GM10248 (cell line): Measurements from ENCODE around the gene CDV3.
A peak's percentile ranks its signal among the peaks of the same experiment; 100 is the strongest.
"Not testable (repeated sequence)": the region's sequence is repeated elsewhere in the genome, so short reads cannot be mapped to it uniquely, and the experiment has no call there.

Experiments
- CTCF ChIA-PET: fragments of 300-600 bp; sonication (Branson Sonifier 250); formaldehyde crosslinking; extraction: SDS; loops from one replicate; lab custom pipeline; 2021; ENCODE audit warnings: antibody characterized with exemption; lab: Yijun Ruan, JAX
- POLR2A ChIA-PET: fragments of 350-650 bp; sonication (Branson Sonifier 250); formaldehyde crosslinking; extraction: SDS; loops from one replicate; lab custom pipeline; 2020; ENCODE audit warnings: antibody characterized with exemption; lab: Yijun Ruan, JAX
- DNase-seq: peaks from one replicate; pipeline ENCODE4 v3.0.0; 2012; ENCODE audit errors: extremely low spot score
- TF ChIP-seq, protein P1 (sequence below): IDR thresholded peaks from 2 replicates; pipeline ENCODE4 v1.5.1; 2012; ENCODE audit warnings: mild to moderate bottlenecking, low read depth; ENCODE audit errors: extremely low read depth, missing control alignments, control extremely low read depth

The CDV3 gene

DNA sequence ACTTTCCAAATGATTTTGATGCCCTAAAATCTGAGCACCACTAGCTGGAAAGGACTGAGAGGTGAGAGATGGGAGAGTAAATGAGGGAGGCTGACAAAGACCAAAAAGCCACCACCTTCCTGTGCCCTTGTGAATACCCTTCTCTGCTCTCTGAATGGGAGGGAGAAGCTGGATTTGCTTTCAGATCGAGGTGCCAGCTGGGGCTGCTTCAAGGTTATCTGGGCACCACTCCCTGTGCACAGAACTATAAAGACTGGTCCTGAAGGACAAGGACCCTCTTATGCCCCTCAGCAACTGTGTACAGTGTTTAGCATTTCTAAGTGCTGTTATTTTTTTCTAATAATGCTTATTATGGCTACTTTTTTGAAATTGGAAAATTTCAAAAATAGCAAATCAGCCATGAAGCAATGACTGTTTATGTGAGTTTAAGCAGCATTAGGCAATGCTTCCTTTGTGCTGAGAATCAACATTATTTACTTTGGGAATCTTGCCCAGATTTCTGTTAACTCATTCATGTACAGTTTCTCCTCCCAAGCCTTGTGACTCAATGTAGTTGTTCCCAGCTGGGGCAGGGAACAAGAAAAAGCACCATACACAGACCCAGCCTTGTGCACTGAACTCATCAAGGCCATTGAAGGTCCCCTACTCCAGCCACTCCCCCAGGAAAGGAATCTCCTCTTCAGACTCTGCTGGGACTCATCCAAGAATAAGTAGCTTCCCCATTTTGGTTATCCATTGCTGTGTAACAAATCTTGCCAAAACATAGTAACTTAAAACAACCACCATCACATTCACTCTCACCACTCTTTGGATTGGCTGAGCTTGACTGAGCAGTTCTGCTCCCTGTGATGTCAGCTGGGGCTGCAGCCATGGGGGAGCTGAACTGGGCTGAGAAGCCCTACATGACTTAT lies 37.3 kb upstream of the CDV3 start:
- TF ChIP-seq, protein P1, sequence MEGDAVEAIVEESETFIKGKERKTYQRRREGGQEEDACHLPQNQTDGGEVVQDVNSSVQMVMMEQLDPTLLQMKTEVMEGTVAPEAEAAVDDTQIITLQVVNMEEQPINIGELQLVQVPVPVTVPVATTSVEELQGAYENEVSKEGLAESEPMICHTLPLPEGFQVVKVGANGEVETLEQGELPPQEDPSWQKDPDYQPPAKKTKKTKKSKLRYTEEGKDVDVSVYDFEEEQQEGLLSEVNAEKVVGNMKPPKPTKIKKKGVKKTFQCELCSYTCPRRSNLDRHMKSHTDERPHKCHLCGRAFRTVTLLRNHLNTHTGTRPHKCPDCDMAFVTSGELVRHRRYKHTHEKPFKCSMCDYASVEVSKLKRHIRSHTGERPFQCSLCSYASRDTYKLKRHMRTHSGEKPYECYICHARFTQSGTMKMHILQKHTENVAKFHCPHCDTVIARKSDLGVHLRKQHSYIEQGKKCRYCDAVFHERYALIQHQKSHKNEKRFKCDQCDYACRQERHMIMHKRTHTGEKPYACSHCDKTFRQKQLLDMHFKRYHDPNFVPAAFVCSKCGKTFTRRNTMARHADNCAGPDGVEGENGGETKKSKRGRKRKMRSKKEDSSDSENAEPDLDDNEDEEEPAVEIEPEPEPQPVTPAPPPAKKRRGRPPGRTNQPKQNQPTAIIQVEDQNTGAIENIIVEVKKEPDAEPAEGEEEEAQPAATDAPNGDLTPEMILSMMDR: no peak
- CTCF ChIA-PET: interaction anchor here (1.3 to 2.3 kb wide), 5 partner anchors 11 to 89 kb away, joined by 4 to 9 read pairs (median 5); no protein-coding TSS in a partner anchor
- DNase-seq: no peak
- POLR2A ChIA-PET: no interaction called here

DNA sequence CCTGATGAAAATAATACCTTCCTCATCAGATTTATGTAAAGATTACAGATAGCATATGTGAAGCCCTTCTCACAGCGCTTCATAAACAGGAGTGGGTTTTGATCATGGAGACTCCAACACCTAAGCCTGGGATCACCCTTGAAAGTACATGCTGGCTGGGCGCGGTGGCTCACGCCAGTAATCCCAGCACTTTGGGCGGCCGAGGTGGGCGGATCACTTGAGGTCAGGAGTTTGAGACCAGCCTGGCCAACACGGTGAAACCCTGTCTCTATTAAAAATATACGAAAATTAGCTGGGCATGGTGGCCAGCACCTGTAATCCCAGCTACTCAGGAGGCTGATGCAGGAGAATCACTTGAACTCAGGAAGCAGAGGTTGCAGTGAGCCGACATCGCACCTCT lies 36.4 kb upstream of the CDV3 start:
- POLR2A ChIA-PET, DNase-seq: not testable (repeated sequence)
- CTCF ChIA-PET: interaction anchor here (1.3 to 2.3 kb wide), 2 partner anchors 12 to 90 kb away, joined by 4 to 9 read pairs; no protein-coding TSS in a partner anchor

- CTCF ChIA-PET: interaction anchor here (1.3 kb wide), 1 partner anchor 27 kb away, joined by 4 read pairs; no protein-coding TSS in a partner anchor
These were observed 35.3 kb upstream of the CDV3 start for GRCh38 chr3:133538154-133538553.

DNA sequence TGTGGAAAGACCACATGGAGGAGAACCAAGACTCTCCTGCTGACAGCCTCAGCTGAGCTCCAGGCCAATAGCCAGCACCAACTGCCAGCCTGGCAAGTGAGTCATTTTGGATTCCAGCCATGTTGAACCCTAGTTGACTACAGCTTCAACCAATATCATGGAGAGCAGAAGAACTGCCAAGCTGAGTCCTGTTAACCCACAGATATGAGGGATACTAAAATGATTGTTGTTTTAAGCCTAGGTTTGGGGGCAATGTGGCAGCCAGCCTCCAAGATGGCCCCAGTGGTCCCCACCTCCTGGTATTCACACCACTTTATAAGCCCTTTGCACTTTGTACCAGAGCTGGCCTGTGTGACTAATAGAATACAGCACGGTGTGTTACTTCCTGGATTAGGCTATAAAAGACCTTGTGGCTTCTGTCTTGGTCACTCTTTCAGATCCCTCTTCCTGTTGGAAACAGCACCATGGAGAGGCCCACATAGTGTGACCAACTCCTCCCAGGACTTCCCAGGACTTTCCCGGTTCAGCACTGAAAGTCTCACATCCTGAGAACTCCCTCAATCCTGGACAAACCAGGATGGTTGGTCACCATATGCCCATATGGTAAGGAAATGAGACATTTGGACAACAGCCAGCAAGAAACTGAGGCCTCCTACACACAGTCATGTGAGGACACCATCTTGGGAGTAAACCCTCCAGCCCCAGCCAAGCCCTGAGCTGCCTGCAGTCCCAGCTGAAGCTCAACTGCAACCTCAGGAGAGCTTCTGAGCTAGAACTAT lies 32.4 kb upstream of the CDV3 start:
- ChIA-PET POLR2A (interaction anchor here (1.1 kb wide), 1 partner anchor 50 kb away, joined by 3 read pairs; no protein-coding TSS in a partner anchor), CTCF (interaction anchor here (1.2 to 1.6 kb wide), 3 partner anchors 8 to 22 kb away, joined by 3 to 4 read pairs (median 3); no protein-coding TSS in a partner anchor)
- peak; percentile 50 for DNase-seq

More at GRCh38 chr3:133538154-133538553, 35.3 kb upstream of the CDV3 start:
- no peak for DNase-seq
- TF ChIP-seq, protein P1: no peak
- POLR2A ChIA-PET: no interaction called here

DNA sequence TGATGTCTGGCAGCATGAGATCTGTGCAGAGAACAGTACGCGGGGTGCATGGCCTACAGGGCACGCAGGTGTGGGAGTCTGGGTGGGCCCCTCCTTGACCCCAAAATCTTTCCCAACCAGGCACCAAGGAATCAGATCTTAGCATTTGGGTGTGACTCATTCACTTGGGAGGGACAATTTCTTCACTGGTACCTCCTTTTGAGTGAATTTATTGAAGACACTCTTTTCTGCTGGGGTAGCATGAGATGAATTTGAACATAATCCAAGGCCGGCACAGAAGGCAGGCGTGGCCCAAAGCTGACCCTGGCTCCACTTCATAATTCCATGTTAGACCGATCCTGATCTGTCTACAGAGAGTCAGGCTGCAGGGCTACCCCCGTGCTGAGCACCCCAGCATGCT lies 30.6 kb upstream of the CDV3 start:
- ChIA-PET POLR2A (no interaction called here), CTCF (no interaction called here)
- no peak for DNase-seq
- TF ChIP-seq, protein P1: no peak

More for the DNA sequence above, 32.4 kb upstream of the CDV3 start:
- TF ChIP-seq, protein P1: no peak

- CTCF ChIA-PET, POLR2A ChIA-PET, DNase-seq: not testable (repeated sequence)
These were observed 28.5 kb upstream of the CDV3 start for GRCh38 chr3:133544983-133545382.

GRCh38 chr3:133547432-133548041 lies 25.9 kb upstream of the CDV3 start:
- TF ChIP-seq, protein P1: no peak
- DNase-seq: no peak
- ChIA-PET POLR2A (interaction anchor here (0.7 kb wide), 1 partner anchor 53 kb away, joined by 3 read pairs; no protein-coding TSS in a partner anchor), CTCF (interaction anchor here (0.7 to 2.2 kb wide), 9 partner anchors 12 to 83 kb away, joined by 3 to 8 read pairs (median 4); partner anchors contain the start of gene CDV3)
